ENCODE measurements around the gene MMP28.

The MMP28 gene

DNA sequence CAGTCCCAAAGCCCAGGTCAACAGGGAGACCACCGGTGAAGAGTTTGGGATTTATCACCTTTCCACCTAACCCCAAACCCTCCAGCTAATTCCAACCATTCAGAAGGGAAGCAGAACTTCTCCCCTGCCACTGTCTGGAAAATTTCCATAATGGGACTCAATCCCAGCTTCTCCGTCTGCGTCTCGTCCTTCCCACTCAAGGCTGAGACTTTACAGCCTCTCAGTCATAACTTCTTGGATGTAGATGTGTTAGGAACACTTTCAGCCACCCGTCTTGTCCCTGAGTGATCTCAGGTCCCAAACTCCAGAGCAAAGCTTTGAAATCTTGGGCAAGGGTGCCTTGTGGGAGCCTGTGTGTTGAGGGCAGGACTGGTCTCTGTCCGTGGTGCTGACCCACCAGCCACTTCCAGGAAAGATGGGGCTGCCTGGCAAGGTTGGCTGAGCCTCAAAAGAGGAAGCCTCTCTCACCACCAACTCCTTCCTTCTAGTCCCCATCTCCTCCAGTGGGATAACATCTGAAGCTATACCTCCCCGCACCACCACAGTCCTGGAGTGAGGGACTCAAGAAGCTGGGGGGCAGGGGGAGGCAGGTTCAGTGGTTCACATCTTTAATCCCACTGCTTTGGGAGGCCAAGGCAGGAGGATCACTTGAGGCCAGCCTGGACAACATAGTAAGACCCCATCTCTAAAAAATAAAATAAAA is 51.7 kb downstream of the MMP28 start:
- DNase-seq (ENCODE audit: low spot score) = no peak

DNA sequence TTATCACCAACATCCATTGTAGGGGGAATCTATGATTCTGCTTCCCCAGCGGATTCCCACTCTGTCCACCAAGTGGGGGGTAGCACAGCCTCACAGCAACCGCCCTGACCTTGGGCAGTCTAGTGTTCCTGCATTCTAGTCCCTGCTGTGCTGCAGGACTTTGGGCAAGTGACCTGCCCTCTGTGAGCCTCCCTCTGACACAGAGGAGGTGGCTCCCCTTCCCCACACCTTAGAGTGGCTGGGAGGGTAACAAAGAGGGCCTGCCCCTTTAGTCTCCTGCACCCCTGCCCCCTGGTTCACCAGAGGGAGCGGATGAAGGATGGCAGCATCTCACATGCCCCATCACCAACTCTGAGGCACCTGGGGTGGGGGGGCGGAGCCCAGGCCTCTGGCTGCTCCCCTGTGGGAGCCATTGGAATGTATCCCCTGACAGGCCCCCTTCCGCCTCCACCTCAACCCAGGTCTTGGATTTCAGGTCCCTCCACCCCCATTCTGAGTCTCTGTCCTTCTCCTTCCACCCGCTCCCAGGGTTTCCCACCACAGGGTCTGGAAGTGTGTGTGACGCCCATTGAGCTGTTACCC is 52.5 kb downstream of the MMP28 start:
- no peak for DNase-seq (ENCODE audit: low spot score)

DNA sequence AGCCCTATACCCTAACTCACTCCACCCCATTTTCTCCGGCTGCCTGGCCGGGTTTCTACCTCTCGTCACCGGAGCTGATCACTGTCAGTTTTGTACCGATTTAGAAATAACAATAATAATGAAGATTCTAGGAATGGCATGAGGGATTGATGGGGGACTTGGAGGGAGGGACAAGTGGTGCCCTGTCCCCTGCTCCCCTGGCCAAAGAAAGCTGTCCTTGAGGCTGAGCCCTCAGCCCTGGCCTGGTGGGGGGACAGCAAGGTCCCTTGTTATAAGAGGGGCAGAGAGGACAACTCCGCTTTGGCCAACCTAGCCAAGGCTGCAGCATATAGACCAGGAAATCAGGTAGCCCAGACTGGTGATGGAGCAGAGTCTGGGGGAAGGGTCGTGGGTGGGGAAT is 52.9 kb downstream of the MMP28 start:
- no peak for DNase-seq (ENCODE audit: low spot score)

DNA sequence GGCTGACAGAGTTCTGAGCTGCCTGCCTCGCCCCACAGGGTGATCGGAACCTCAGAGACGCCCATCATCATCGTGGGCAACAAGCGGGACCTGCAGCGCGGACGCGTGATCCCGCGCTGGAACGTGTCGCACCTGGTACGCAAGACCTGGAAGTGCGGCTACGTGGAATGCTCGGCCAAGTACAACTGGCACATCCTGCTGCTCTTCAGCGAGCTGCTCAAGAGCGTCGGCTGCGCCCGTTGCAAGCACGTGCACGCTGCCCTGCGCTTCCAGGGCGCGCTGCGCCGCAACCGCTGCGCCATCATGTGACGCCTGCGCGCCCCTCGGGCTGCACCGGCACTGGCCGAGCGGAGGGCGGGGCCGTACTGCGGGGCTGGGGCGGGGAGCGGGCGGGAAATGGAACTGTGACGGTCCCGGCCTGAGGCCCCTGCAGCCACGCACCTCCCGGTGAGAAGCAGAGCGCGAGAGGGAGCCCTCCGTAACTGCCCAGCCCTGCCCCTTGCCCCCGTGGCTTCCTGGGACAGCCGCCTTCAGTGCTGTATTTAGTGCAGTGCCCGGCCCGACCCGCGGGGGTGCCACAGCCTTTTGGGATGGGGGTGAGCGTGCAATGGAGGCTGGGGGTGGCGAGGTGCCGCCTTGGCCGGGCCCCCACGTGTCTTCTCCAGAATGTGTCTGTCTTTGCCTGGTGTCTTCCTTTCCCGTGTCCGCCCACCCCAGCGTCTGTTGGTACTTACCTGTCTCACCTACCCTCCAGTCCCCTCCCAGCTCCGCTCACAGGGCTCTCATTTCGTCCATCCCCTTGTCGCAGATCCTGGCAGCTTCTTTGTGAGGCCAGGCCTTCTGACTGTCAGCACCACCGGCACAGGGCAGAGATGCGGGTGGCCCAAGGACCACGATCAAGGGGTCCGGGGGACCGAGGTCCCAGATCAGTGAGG is 54.2 kb downstream of the MMP28 start:
- no peak for DNase-seq (ENCODE audit: low spot score)

DNA sequence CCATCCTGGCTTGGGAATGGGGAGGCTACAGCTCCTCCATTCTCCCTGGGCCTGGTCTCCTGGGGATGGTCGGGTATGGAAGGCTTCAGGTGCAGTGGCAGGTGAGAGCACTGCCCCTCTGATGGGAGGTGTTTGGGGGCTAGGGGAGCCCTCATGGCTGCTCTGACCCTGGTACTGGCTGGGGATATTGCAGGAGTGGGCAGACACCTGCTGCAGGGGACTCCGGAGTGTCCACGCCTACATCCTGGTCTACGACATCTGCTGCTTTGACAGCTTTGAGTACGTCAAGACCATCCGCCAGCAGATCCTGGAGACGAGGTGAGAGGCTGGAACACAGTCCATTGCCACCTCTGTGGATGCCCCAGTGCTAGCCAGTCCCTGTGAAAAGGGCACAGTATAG is 55.2 kb downstream of the MMP28 start:
- DNase-seq (ENCODE audit: low spot score) = no peak

DNA sequence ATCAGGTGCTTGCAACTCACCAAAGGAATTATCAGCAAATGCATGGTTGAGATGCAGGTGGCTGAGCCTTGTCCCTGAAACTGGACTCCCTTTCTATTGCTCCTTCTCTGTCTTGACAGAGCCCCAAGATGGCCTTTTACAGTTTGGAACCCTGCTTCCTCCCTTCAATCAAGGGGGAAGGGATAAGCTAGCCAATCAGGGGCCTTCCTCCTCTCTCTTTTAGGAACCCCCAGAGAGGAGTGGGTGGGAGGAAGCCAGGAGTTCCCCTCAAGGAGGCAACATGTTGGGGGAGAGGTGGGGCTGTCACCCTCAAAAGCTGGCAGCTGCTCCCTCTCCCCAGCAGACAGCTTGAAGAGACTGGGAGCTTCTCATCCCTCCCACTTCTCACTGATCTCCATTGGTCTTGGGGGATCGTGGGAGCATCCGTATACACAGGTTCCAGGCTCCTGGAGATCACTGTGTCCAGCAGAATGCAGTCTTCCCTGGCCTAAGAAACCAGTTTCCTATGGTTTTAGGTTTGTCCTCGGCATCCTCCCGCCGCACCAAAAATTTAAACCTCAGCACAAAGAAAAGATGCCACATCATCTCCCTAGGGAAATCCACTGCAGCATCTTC is 56.8 kb downstream of the MMP28 start:
- DNase-seq (ENCODE audit: low spot score) = no peak

DNA sequence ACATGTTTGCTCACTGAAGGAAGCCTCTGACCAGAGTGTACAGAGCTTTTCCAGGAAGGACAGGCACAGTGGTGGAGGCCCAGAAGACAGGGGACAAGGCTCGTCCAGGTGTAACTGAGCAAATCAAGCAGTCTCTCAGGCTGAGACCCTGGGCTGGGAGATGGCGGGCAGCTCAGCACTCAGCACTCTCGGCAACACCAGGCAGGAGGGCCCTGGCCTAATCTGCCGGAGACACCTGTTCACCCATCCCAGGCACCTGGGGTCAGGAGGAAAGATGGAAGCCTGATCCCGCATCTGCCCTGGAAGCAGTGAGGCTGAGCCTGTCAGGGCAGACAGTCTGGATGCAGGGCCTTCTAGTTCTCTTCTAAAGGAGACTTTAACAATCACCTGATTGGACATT is 59.2 kb downstream of the MMP28 start:
- no peak for DNase-seq (ENCODE audit: low spot score)

DNA sequence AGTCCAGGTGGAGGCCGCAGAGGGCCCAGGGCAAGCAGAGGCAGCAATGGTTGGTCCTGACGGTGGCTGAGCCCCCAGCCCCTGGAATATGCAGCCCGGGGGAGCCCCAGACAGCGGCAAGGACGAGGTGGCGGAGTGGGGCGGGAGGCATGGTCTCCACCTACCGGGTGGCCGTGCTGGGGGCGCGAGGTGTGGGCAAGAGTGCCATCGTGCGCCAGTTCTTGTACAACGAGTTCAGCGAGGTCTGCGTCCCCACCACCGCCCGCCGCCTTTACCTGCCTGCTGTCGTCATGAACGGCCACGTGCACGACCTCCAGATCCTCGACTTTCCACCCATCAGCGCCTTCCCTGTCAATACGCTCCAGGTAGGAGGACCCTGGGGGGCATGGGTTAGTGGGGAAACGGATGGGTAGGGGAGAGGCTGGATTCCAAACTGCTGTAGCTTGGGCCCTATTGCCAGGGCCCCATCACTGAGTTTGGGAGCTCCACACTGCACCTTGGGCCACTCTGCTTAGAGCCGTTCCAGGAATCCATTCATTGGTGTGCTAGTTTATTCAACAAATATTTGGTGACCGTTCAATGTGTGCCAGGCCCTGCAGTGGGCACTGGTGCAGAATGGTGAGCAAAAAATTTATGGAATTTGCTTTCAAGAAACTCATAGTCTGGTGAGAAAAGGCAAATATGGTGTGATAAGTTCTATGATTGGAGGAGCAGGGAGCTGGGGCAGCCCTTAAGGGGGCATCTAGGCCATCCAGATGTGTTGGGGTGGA is 60.2 kb downstream of the MMP28 start:
- DNase-seq (ENCODE audit: low spot score) = no peak

DNA sequence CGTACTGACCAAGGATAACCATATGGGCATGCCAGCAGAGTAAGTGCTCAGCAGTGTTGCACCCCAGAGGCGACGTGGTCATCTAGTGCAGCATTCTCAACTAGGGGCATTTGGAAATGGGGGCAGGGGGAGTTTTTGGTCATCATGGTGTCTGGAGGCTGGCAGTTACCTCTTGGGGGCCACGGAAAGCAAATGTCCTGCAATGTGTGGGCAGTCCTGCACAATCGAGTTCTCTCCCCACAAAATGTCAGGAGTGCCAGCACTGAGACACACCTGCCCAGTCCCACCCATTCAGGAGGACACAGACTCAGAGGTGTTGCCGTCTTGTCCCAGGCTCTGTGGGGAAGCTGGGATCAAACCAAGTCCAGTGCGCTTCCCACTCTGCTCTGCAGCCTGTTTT is 61.0 kb downstream of the MMP28 start:
- no peak for DNase-seq (ENCODE audit: low spot score)

DNA sequence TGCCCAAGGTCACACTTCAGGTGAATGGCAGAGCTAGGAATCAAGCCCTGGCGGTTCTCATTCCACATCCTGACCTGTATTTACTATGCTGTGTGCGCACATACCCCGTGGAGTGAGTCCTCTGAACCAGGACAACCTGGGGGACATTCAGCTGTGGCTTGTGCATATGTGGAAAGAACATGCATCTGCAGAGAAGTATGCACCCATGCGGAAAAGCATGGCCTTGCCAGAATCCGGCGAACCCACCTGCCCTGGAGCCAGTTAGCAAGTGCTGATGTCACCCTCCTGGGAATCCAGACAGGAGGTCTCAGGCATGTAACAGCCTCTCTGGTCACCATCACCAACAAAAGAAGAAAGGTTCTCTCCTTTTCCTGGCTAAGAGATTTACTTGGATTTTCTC is 62.1 kb downstream of the MMP28 start:
- no peak for DNase-seq (ENCODE audit: low spot score)

DNA sequence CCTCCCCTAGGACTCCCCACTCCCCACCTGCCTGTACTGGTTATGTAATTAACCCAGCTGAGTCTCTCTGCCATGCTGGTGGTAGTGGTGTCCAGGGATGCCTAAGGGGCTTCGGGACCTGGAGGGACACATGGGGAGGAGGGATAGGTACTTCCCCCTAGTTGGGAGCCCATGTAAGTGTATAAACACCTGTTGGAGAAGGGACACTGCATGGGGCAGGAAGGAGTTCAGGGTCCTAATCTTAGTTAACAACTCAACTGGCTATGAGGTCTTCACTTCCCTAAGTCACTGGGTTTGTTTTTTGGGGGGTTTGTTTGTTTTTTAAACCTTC is 62.7 kb downstream of the MMP28 start:
- DNase-seq (ENCODE audit: low spot score) = no peak

DNA sequence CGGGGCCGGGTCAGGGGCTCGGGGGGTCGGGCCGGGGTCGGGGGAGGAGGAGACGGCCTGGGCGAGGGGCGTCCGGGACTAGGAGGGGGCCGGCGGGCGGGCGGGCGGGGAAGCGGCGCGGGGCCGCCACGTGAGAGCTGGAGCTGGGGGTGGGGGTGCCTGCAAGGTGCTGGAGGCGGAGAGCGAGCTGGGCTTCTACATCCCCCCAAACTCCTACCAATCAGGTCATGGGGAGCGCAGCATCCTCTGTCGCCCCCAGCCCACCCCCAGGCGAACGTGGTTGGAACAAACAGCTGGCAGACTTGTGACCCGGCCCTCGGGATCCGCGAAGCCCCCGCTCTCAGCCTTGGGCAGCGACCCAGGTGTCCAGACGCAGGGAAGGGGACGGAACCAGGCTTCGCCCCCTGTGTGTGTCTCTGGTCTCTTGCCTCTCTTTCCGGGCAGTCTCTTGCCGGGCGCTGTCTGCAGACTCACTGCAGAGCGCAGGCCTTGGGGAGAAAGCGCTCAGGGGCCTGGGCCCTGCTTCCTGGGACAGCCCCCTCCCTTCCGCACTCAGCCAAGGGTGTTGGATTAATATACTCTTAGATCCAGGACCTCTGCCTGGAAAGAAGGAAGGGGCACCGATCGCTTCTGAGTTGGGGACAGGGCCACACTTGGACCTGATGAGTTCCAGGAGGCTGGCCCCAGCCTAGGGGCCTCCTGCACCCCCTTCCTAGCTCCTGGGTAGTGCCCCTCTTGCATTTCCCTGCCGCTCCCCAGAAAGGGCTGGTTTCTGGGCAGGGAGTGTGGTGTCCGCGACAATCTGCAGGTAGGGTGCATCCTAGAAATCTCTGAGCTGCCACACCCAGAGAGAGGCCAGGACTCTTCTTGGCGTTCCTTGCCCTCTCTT is 63.3 kb downstream of the MMP28 start:
- no peak for DNase-seq (ENCODE audit: low spot score)

DNA sequence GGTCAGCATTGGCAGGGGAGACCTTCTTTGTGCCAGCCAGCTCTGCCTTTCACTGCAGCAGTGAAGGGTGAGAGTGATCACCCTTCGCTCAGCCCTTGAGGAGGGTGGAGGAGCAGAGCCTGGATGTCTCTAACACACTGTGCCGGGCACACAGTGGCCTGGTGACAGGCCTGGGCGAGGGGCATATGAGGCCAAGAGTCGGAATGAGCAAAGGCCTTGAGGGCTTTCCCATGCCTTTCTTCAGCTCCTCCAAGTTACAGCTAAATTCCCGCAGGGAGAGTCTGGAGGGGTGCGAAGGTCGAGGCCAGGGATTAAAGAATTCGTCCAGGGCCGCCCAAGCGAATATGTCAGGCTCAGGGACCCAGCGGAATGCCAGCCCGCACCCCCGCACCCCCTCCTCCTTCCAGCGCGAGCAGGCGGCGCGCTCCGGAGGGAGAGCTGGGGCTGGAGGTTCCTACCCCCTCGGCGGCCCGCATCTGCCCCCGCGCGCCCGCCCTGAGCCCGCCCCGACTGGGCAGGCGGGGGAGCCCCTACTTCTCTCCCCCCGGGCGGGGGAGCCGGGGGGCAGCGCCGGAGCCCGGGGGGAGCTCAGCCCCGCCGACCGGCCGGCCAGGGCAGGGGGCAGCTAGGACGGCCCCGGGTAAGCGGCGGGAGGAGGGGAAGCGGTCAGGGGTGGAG is 64.1 kb downstream of the MMP28 start, which contains the start of gene RASL10B:
RASL10B (plus strand) TSS at position 401 of the 678 bp plus-strand sequence. CDS start 3,546 bp downstream, outside the sequence.
- DNase-seq (ENCODE audit: low spot score) = no peak

DNA sequence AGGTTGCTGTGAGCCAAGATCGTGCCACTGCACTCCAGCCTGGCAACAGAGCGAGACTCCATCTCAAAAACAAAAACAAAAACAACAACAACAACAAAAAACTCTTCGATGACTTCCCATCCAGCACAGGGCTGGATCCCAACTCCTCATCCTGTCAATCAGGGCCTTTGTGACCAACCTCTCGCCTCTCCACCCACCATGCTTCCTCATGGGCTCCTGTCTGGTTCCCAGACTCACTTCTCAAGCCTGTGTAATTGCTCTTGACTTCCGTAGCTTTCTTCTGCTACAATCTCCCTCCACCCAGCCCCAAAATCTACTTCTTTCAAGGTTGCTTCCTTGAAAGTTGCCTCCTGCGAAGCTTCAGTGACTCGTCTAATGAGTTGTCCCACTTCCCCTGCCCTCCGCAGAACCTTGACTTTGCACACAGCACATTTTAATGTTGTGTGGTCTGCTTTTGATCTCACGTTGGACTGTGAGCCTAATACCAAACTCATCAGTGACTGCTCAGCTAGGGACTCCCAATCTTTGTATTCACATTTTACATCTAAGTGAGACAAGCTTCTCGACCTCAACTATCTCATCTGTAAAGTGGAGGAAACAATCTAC is 64.9 kb downstream of the MMP28 start:
- DNase-seq (ENCODE audit: low spot score) = no peak

DNA sequence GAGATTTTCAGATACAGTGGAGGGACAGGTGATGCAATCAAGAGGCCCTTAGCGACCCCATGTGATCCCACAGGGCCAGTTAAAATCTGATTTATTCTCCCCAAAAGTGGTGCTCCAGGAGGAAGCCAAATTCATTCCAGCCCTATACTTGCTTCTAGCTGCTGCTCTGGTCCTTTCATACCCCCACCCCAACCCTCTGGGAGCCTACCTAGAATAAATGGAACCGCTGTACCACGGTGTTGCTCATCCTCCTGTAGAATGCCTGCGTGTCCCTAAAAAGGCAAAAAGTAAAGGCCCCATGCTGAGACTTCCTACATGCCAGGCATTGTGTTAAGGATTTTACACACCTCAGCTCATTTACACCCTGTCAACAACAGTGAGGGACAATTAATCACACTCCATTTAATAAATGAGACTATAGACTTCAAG is 66.0 kb downstream of the MMP28 start:
- DNase-seq (ENCODE audit: low spot score) = no peak

DNA sequence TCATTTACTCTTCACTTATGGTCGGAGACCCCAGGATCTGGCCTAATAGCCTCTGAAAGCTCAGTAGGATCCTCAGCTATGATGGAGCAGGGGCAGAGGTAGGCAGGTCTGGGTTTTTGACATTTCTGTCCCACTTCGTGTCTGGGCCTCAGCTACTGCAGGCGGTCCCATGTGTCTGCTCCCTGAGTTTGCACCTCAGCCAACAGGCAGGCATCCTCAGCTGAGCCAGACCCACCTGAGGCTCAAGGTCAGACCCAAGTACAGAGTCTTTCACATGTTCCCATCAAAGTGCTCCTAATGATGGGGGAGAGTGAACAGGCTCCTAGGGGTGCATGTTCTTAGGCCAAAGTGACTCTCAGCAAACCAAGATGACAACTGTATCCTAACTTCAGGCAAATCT is 66.9 kb downstream of the MMP28 start:
- no peak for DNase-seq (ENCODE audit: low spot score)

DNA sequence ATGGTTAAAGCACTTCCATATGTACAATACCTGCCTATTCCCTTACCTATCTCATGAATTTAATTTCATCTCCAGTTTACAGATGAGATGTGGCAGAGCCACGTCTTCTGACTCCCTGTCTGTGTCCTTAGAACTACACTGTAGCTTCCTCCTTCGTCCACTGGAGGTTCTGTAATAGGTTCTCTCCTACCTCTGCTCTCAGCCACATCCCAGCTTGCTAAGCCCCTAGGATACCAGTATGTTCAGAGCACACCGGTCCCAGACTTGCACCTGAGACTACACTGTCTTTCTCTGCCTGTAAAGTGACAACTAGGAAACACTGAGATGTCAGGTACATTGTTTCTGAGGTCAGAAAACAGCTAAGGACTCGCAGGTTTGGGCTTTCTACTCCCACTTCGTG is 67.8 kb downstream of the MMP28 start:
- no peak for DNase-seq (ENCODE audit: low spot score)

DNA sequence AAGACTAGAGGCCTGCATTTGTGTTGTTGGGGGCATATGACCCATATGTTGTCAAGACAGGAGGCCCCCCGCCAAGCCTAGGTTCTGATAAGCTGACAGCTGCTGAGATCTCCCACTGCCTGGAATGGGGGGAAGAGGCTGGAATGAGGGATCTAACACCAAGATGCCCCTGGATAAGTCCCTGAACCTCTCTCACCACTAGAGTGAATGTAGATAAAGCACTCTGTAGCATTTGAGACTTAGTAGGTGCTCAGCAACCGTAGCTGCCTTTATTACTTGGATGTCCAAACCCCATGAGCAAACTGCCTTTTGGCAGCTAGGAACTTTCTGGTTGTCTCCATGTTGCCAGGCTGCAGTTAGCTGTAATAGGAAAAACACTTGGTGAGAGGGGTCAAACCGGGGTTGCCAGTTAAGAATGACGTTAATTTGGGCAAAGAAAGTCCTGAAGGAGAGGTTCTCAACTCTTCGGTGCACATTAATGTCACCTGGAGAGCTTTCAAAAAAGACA is 68.4 kb downstream of the MMP28 start:
- no peak for DNase-seq (ENCODE audit: low spot score)

DNA sequence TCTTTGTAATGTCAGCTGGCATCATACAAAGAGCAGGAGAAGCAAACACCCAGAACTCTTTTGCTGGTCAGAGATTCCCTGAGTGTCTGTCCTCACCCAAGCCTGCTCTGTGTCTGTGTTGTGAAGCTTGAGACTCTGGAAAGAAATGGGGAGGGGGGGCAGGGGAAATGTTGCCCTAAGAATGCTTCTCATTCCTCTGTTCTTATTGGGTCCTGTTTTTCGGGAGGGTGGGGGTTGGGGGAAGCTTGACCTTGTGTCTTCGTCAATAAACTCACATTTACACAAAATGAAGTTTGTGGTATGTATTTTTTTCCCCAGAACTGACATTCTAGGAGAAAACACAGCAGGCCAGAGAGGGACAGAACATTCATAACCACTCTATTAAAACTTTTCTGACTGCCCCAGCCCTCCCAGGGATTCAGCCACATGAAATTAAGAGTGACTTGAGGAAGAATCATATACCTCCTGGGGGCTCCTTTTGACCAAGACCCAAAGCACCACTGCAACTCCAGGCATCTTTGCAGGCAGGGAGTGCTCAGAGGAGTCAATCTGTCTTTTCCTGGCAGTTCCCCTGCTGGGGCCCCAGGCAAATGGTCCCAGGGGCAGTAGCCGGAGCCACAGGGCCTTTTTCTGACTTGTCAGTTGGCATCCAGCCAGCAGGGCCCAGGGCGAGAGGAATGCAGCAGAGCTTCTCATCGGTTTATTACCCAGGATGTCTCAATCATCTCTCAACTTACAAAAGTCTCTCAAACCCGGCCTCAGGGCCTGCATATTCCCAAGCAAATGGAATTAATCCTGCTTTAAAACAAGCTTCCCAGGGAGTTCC is 69.1 kb downstream of the MMP28 start:
- DNase-seq (ENCODE audit: low spot score) = no peak

Data from CD4-positive, alpha-beta T cell treated with Interleukin-2 at 100 ng/mL for 4 hours (primary cell).